GM12865 (cell line): ENCODE data around the gene CHN1.

ENCODE experiments used
- DNase-seq: peaks from one replicate; pipeline ENCODE4 v3.0.0; 2010; ENCODE audit warnings: low read depth
- H3K4me3 ChIP-seq: 2 replicates; pipeline ENCODE4 v1.5.1; 2011; ENCODE audit warnings: mild to moderate bottlenecking, low read depth, low read length, control low read depth
- TF ChIP-seq, protein P1 (sequence below): IDR thresholded peaks from 2 replicates; pipeline ENCODE4 v1.5.1; 2011; ENCODE audit warnings: low read length, control low read depth, low read depth, inconsistent platforms; ENCODE audit not compliant: insufficient read depth; ENCODE audit errors: missing control alignments

CHN1 gene

GRCh38 chr2:174870787-174871186 is 134.4 kb downstream of the CHN1 start:
- TF ChIP-seq, protein P1, sequence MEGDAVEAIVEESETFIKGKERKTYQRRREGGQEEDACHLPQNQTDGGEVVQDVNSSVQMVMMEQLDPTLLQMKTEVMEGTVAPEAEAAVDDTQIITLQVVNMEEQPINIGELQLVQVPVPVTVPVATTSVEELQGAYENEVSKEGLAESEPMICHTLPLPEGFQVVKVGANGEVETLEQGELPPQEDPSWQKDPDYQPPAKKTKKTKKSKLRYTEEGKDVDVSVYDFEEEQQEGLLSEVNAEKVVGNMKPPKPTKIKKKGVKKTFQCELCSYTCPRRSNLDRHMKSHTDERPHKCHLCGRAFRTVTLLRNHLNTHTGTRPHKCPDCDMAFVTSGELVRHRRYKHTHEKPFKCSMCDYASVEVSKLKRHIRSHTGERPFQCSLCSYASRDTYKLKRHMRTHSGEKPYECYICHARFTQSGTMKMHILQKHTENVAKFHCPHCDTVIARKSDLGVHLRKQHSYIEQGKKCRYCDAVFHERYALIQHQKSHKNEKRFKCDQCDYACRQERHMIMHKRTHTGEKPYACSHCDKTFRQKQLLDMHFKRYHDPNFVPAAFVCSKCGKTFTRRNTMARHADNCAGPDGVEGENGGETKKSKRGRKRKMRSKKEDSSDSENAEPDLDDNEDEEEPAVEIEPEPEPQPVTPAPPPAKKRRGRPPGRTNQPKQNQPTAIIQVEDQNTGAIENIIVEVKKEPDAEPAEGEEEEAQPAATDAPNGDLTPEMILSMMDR, result no peak
- DNase-seq, result no peak

GRCh38 chr2:174868878-174869277 is 136.3 kb downstream of the CHN1 start:
- DNase-seq, result no peak
- H3K4me3 ChIP-seq, result no peak overlapping the region
- TF ChIP-seq, protein P1, result no peak

More at GRCh38 chr2:174870787-174871186, 134.4 kb downstream of the CHN1 start:
- H3K4me3 ChIP-seq, result no peak overlapping the region

DNA sequence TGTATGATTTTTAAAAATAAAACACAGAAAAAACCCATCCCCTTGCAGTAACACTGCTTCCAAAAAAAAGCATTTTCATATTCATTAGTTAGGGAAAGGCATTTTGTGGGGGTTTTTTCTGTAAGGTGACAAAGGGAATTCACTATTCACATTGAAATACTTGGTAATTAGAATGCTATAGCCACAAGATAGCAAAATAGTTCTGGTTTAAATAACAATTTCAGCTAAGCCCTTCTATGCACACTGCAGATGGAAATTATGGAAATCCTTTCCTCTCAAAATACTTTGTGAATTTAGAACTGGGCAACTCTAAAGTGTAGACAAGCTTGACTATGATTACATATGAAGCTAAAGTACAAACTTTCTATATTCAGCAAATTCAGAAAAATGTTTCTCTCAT is 138.8 kb downstream of the CHN1 start:
- TF ChIP-seq, protein P1, result no peak
- no peak for DNase-seq
- no peak overlapping the region for H3K4me3 ChIP-seq

- no peak overlapping the region for H3K4me3 ChIP-seq
- TF ChIP-seq, protein P1, result no peak
- DNase-seq, result no peak
Observed at GRCh38 chr2:174863183-174863582, 142.0 kb downstream of the CHN1 start.

GRCh38 chr2:174859563-174860169 is 145.5 kb downstream of the CHN1 start:
- no peak overlapping the region for H3K4me3 ChIP-seq
- DNase-seq, result no peak
- TF ChIP-seq, protein P1, result no peak

DNA sequence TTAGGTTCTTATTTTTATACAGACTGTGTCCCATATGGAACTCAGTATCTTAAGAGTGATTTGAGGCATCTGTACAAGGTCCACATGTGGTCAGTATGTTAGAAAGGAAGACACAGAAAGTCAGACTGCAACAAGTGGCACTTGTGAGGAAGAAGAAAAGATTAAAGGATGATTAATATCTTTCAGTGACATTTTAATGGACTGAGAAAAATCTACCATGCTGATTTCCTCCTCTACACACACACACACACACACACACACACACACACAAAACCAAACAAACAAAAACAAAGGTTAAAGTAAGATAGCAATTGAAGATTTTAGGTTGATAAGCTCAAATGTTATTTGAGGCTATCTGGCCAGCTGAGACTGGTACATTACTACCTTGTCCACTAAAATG is 146.4 kb downstream of the CHN1 start:
- no peak overlapping the region for H3K4me3 ChIP-seq
- TF ChIP-seq, protein P1, result no peak
- DNase-seq, result no peak

- H3K4me3 ChIP-seq, result no peak overlapping the region
- TF ChIP-seq, protein P1, result no peak
- no peak for DNase-seq
Observed at GRCh38 chr2:174856447-174856846, 148.7 kb downstream of the CHN1 start.
